BLaER1 treated with 17β-estradiol and CSF1 and Interleukin-3, amounts not matched to agents 10 nM and 100 nM (cell line): ENCODE results near the gene LHX3.

Source experiments
- H3K27ac ChIP-seq, 11 experiments: shearing (Covaris generic); formaldehyde crosslinking; 2 replicates each; pipeline ENCODE4 v1.8.1; 2022
- H3K27me3 ChIP-seq, 11 experiments: shearing (Covaris generic); formaldehyde crosslinking; 2 replicates each; pipeline ENCODE4 v1.8.1; 2022
- H3K36me3 ChIP-seq, 11 experiments: shearing (Covaris generic); formaldehyde crosslinking; 2 replicates each; pipeline ENCODE4 v1.8.1; 2022
- H3K4me1 ChIP-seq, 10 experiments: shearing (Covaris generic); formaldehyde crosslinking; 2 replicates each; pipeline ENCODE4 v1.8.1; 2022
- H3K4me2 ChIP-seq, 11 experiments: shearing (Covaris generic); formaldehyde crosslinking; 2 replicates each; pipeline ENCODE4 v1.8.1; 2022
- H3K4me3 ChIP-seq, 10 experiments: shearing (Covaris generic); formaldehyde crosslinking; 2 replicates each; pipeline ENCODE4 v1.8.1; 2022
- H3K9ac ChIP-seq, 11 experiments: shearing (Covaris generic); formaldehyde crosslinking; 2 replicates each; pipeline ENCODE4 v1.8.1; 2022
- H3K9me3 ChIP-seq, 11 experiments: shearing (Covaris generic); formaldehyde crosslinking; replicated peaks in 1 of 11; 2 replicates each; pipeline ENCODE4 v1.8.1; 2022
- H4K20me1 ChIP-seq, 11 experiments: shearing (Covaris generic); formaldehyde crosslinking; 2 replicates each; pipeline ENCODE4 v1.8.1; 2022
- Cebpa-rat ChIP-seq, 11 experiments: shearing (Covaris generic); IDR thresholded peaks; 2 replicates each; pipeline ENCODE4 v1.8.1; 2022

Gene LHX3

DNA sequence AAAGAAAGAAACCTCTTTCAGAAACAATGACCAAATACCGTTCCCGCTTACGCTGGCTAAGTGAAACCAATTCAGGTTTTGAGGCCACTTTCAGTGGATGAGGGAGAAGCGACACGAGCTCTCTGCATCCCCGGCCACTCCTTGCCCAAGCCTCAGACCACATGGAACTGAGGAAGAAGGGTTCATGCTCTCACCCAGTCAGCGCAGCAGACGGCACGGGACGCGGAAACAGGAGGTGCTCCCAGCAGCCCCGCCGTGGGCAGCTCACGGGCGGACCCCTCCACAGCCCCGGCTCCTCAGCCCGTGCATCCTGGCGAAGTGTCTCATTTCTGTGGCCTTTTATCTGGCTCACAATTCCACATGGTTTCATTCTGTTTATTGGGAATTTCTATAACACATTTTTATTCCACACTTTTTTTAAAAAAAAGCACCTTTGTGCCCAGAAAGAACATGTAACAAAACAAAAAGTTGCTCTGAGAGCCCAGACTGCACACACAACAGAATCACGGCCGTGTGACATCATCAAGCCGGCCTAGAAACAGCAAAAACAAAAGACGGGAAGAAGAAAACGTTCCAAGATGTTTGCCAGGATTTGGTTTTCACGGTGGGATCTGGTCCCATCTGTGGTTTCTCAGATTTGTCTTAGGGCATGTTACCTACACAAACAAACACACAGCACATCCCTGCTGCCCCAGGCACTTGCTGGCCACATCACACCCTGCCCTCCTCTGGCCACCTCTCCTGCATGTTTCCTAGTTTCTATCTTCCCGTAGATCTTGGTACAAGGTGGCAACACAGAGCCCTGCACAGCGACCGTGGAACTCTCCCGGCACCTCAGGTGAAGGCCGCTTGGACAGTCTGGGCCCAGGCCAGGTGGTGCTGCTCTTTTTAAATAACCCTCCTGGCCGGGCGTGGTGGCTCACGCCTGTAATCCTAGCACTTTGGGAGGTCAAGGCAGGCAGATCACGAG lies 24.5 kb upstream of the LHX3 start:
- peaks cover 0 to 13% (median 0%) of the 10 kb centered on the region in 11 experiments; a peak in 3 of 22 replicates for H3K27me3 ChIP-seq
- no peak overlapping the region for H3K4me3 ChIP-seq
- H3K36me3 ChIP-seq = peaks cover 0 to 28% (median 13%) of the 10 kb centered on the region in 11 experiments; a peak in 9 of 22 replicates
- H3K9ac ChIP-seq = peak overlapping the region in 3 of 11 experiments; percentile 11 to 49 (median 42); a peak in 3 of 22 replicates
- H3K27ac ChIP-seq = no peak overlapping the region
- H3K9me3 ChIP-seq = no peaks in the 10 kb centered on the region
- peak overlapping the region; percentile 72 to 96 (median 88); a peak in 19 of 22 replicates for H3K4me2 ChIP-seq
- TF ChIP-seq Cebpa-rat (IDR thresholded peaks at IDR 0.05) = no peak
- peaks cover 66 to 100% (median 96%) of the 10 kb centered on the region in 10 experiments for H3K4me1 ChIP-seq
- peaks cover 0 to 100% (median 98%) of the 10 kb centered on the region in 11 experiments; a peak in 21 of 22 replicates for H4K20me1 ChIP-seq

DNA sequence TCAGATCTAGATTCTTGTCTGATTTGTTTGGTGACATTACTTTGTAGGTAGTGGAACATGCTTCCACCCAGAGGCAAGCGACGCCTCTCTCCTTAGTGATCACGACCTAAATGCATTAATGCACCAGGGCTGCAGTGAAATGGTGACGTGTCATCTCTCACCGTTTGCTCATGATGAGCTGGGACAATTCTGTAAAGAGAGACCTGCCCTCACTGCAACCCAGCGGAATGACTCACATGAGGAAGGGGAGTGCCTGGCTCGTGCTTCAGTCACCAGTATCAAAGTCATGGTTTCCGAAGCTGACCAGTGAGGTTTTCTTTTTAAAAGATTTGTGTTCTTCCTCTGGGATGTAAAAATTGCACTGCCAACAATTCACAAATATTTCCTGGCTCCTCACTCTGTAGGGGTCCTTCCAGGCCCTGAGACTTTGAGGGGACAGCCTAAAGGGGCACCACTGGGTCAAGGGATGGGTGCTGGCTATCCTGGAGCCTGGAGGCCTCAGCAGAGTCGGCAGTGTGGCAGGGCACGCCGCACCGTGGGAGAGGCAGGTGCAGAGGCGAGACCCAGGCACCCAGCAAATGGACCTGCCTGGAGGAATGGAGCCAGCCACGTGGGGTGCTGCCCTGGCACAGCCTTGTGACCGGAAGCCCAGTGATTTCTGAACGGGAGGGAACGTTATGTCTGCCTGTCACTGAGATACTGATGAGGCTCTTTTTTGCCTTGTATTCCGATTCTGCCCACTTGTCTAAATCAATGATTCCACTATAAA lies 23.4 kb upstream of the LHX3 start:
- peaks cover 0 to 24% (median 12%) of the 10 kb centered on the region in 11 experiments; a peak in 8 of 22 replicates for H3K36me3 ChIP-seq
- no peaks in the 10 kb centered on the region for H3K9me3 ChIP-seq
- peak overlapping the region in 1 of 11 experiments; percentile 11; a peak in 1 of 22 replicates for H3K27ac ChIP-seq
- peak overlapping the region in 7 of 11 experiments; percentile 10 to 49 (median 14); a peak in 8 of 22 replicates for H3K9ac ChIP-seq
- H3K4me2 ChIP-seq = peak overlapping the region; percentile 72 to 96 (median 88)
- H3K27me3 ChIP-seq = peaks cover 0 to 13% (median 0%) of the 10 kb centered on the region in 11 experiments; a peak in 5 of 22 replicates
- TF ChIP-seq Cebpa-rat (IDR thresholded peaks at IDR 0.05) = no peak
- H3K4me3 ChIP-seq = no peak overlapping the region
- peaks cover 0 to 100% (median 98%) of the 10 kb centered on the region in 11 experiments; a peak in 21 of 22 replicates for H4K20me1 ChIP-seq
- peaks cover 67 to 100% (median 96%) of the 10 kb centered on the region in 10 experiments for H3K4me1 ChIP-seq

DNA sequence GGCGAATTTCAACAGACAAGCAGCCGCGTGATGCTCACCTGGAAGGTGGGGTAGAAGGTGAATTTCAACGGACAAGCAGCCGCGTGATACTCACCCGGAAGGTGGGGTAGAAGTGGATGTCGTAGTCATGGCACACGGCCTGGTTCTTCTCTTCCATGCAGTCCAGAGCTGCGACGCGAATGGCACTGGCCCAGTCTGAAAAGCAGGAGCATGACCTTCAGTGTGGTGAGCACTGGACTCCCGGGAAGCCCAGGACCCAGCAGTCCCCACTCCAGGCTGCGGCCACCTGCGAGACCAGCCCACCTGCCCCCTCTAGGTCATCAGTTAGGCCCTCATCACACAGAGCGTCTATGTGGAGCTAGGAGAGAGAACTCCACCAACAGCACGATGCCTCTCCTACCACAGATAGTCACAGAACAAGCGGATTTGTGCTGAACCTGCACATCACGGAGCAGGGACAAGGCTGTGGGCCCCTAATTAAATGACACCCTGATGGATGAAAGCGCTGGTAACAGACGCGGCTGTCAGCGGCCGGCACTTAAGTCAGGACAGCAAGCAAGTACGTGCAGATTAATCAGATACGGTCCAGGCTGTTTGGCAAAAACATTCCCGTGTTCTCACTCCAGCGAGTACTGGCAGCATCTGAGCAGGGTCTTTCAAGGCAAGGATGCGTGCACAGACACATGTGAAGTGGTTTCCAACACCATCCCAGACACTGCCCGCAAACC lies 21.9 kb upstream of the LHX3 start:
- Histone ChIP-seq H3K36me3 (peaks cover 0 to 24% (median 15%) of the 10 kb centered on the region in 11 experiments; a peak in 9 of 22 replicates), H3K9ac (peak overlapping the region in 4 of 11 experiments; percentile 17 to 74 (median 58); a peak in 7 of 22 replicates), H3K9me3 (no peaks in the 10 kb centered on the region), H3K27me3 (peaks cover 0 to 26% (median 0%) of the 10 kb centered on the region in 11 experiments; a peak in 9 of 22 replicates), H4K20me1 (peaks cover 9 to 100% (median 98%) of the 10 kb centered on the region in 11 experiments; a peak in 21 of 22 replicates), H3K4me3 (no peak overlapping the region; a peak in 1 of 20 replicates), H3K4me2 (peak overlapping the region; percentile 87 to 98 (median 94); a peak in 21 of 22 replicates), H3K4me1 (peaks cover 62 to 100% (median 96%) of the 10 kb centered on the region in 10 experiments), H3K27ac (peak overlapping the region in 3 of 11 experiments; percentile 32 to 82 (median 73); a peak in 4 of 22 replicates)
- TF ChIP-seq Cebpa-rat (IDR thresholded peaks at IDR 0.05) = no peak

DNA sequence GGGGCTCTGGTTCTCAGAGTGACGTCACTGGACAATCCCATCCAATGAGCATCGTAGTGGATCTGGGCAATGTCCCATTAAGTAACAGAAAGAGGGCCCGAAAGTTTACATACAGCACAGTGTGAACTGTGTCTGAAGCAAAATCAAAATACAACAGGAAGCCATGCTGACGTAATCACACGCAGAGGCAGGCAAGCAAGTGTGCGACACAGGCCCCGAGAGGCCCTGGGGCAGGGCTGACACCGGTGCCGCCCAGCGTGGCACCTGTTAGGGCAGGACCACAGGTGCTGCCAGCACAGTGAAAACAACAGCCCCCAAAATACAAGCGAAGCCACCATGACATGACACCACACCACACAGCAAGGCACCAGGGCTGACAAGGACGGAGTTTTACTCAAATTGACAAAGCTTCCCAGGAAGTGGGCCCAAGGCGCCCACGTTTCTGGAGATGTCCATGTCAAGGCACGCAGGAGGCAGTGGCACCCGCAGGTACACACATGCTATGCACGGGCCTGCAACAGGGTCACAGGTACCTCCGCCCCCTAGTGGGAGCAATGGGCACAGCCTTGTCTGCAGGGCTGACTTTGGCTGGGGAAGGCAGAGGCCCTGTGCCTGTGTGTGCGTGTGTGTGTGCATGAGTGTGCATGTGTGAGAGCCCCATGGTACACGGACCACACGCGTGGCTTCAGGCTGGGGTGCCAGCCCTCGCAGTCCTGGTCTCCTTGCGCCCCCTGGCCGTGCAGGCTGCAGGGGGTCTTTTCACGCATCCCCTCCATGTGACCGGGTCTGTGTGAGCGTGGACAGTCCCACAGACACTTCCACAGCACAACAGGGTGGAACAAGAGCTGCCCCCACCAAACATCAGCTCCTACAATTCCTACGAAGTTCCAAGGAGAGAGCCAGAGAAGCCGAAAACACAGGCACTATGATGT lies 21.1 kb upstream of the LHX3 start:
- H3K4me1 ChIP-seq = peaks cover 62 to 100% (median 97%) of the 10 kb centered on the region in 10 experiments
- peaks cover 0 to 34% (median 0%) of the 10 kb centered on the region in 11 experiments; a peak in 9 of 22 replicates for H3K27me3 ChIP-seq
- peak overlapping the region; percentile 12 to 57 (median 32); a peak in 14 of 20 replicates for H3K4me3 ChIP-seq
- peak overlapping the region; percentile 87 to 98 (median 94) for H3K4me2 ChIP-seq
- H4K20me1 ChIP-seq = peaks cover 11 to 100% (median 100%) of the 10 kb centered on the region in 11 experiments; a peak in 21 of 22 replicates
- H3K36me3 ChIP-seq = peaks cover 0 to 24% (median 17%) of the 10 kb centered on the region in 11 experiments; a peak in 9 of 22 replicates
- TF ChIP-seq Cebpa-rat (IDR thresholded peaks at IDR 0.05) = peak in 3 of 11 experiments; percentile 11 to 57 (median 51); a peak in 2 of 22 replicates
- peak overlapping the region in 8 of 11 experiments; percentile 1 to 74 (median 53); a peak in 14 of 22 replicates for H3K9ac ChIP-seq
- H3K9me3 ChIP-seq = no peaks in the 10 kb centered on the region
- peak overlapping the region in 10 of 11 experiments; percentile 10 to 82 (median 46); a peak in 21 of 22 replicates for H3K27ac ChIP-seq

DNA sequence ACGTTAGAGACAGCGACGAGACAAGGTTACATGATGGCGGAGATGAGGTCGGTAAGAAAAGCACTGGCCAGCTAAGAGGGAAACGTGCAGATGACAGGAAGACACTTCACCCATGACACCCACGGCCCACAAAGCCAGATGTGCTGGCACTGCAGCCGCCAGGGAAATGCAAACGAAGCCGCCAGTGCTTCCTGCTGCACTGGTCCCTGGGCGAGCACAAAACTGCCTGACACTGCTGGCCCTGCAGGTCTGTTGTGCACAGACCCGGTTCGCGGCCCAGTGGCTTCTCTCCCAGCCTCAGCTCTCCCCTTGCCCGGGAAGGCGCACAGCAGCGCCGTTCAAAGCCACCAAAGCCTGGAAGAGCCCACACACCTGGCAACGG lies 20.4 kb upstream of the LHX3 start:
- no peaks in the 10 kb centered on the region for H3K9me3 ChIP-seq
- H3K4me3 ChIP-seq = peak overlapping the region; percentile 12 to 57 (median 37); a peak in 13 of 20 replicates
- H3K36me3 ChIP-seq = peaks cover 0 to 22% (median 14%) of the 10 kb centered on the region in 11 experiments; a peak in 9 of 22 replicates
- H3K4me1 ChIP-seq = peaks cover 68 to 100% (median 98%) of the 10 kb centered on the region in 10 experiments
- peak overlapping the region in 10 of 11 experiments; percentile 10 to 82 (median 46); a peak in 21 of 22 replicates for H3K27ac ChIP-seq
- peaks cover 0 to 34% (median 0%) of the 10 kb centered on the region in 11 experiments; a peak in 9 of 22 replicates for H3K27me3 ChIP-seq
- H4K20me1 ChIP-seq = peaks cover 18 to 100% (median 100%) of the 10 kb centered on the region in 11 experiments; a peak in 21 of 22 replicates
- no peak for TF ChIP-seq Cebpa-rat (IDR thresholded peaks at IDR 0.05)
- peak overlapping the region in 8 of 11 experiments; percentile 17 to 74 (median 53); a peak in 13 of 22 replicates for H3K9ac ChIP-seq
- H3K4me2 ChIP-seq = peak overlapping the region; percentile 87 to 98 (median 94)

DNA sequence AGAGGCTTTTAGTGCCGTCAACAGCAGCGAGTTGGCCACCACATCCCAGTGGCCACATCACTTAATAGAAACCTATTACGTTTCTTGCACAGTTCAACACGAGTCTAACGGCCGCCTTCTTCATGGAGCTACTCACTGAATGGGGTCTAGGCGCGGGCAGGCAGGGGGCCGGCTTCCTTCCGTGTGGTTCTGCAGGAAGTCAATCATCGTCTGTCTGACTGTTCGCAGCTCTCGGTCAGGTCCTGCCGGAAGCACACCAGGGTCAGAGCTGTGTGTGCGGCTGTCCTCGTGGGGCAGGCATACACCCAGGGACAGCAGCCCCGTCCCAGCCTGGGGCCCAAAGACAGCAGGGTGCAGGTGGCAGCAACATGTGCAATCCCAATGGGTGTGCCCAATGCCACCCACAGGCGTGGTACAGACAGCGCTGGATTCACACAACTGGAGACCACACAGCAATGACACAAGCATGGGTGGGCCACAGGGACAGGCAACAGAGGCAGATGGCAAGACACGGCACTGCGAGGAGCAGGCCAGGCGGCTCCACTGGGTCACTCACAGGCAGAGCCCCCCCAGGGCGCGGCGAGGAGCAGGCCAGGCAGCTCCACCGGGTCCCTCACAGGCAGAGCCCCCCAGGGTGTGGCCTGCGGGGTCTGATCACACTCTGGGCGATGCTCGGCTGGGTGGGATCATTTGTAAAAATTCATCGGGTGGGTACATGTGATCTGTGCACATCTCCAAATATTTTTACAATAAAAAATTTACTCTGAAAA lies 19.1 kb upstream of the LHX3 start:
- Histone ChIP-seq H3K36me3 (peaks cover 0 to 22% (median 14%) of the 10 kb centered on the region in 11 experiments; a peak in 9 of 22 replicates), H3K4me3 (peak overlapping the region in 5 of 10 experiments; percentile 6 to 57 (median 36); a peak in 8 of 20 replicates), H3K27ac (peak overlapping the region in 6 of 11 experiments; percentile 13 to 82 (median 70); a peak in 10 of 22 replicates), H3K27me3 (peaks cover 0 to 35% (median 0%) of the 10 kb centered on the region in 11 experiments; a peak in 9 of 22 replicates), H3K4me1 (peaks cover 78 to 100% (median 100%) of the 10 kb centered on the region in 10 experiments), H3K9me3 (no peaks in the 10 kb centered on the region), H3K9ac (peak overlapping the region in 7 of 11 experiments; percentile 5 to 74 (median 59); a peak in 11 of 22 replicates), H4K20me1 (peaks cover 21 to 100% (median 100%) of the 10 kb centered on the region in 11 experiments; a peak in 21 of 22 replicates), H3K4me2 (peak overlapping the region; percentile 87 to 98 (median 94))
- no peak for TF ChIP-seq Cebpa-rat (IDR thresholded peaks at IDR 0.05)
